A549 (cell line): ENCODE measurements around the gene GTPBP1.

Experiments
- BHLHE40 ChIP-seq: IDR thresholded peaks from 2 replicates; pipeline ENCODE4 v1.6.1; 2012; ENCODE audit warnings: low read depth, low read length, inconsistent platforms
- CTCF ChIP-seq: fragments of >200 bp; sonication (Bioruptor Twin); formaldehyde crosslinking; IDR thresholded peaks from 3 replicates; pipeline ENCODE4 v1.5.1; 2016
- GATA3 ChIP-seq: IDR thresholded peaks from 2 replicates; pipeline ENCODE4 v1.6.1; 2012; ENCODE audit warnings: borderline replicate concordance
- HDAC2 ChIP-seq: fragments of 200-600 bp; sonication (generic); IDR thresholded peaks from 2 replicates; pipeline ENCODE4 v1.6.1; 2016
- HEYL ChIP-seq: fragments of 250-450 bp; sonication (Bioruptor Pico); IDR thresholded peaks from 2 replicates; pipeline ENCODE4 v1.8.0; 2021; ENCODE audit warnings: mild to moderate bottlenecking, moderate library complexity
- MYC ChIP-seq: IDR thresholded peaks from 2 replicates; pipeline ENCODE4 v1.6.1; 2012; ENCODE audit warnings: mild to moderate bottlenecking, inconsistent platforms, low read length, improper control_type of control experiment, borderline replicate concordance
- POLR2A ChIP-seq: IDR thresholded peaks from 2 replicates; pipeline ENCODE4 v1.6.1; 2012; ENCODE audit warnings: mild to moderate bottlenecking, low read length
- REST ChIP-seq: fragments of 200-600 bp; sonication (generic); IDR thresholded peaks from 2 replicates; pipeline ENCODE4 v1.6.1; 2016; ENCODE audit warnings: antibody characterized with exemption, mild to moderate bottlenecking, moderate library complexity
- RFX5 ChIP-seq: fragments of 450-650 bp; IDR thresholded peaks from 2 replicates; pipeline ENCODE4 v1.7.1; 2014; ENCODE audit warnings: antibody characterized with exemption, mild to moderate bottlenecking, moderate library complexity
- SMC3 ChIP-seq: fragments of >200 bp; sonication (Bioruptor Twin); formaldehyde crosslinking; IDR thresholded peaks from 3 replicates; pipeline ENCODE4 v1.6.1; 2018; ENCODE audit warnings: inconsistent platforms
- ZSCAN20 ChIP-seq: fragments of 250-450 bp; sonication (Bioruptor Pico); IDR thresholded peaks from 2 replicates; pipeline ENCODE4 v1.8.0; 2022; ENCODE audit warnings: mild to moderate bottlenecking, moderate library complexity
- TF ChIP-seq, protein P1 (sequence below): IDR thresholded peaks from 2 replicates; pipeline ENCODE4 v1.6.1; 2012

- TF ChIP-seq HEYL (CRISPR knock-in tag) (no peak), POLR2A (no peak), CTCF (no peak), ZSCAN20 (CRISPR knock-in tag) (no peak), MYC (no peak), BHLHE40 (no peak), SMC3 (no peak), HDAC2 (no peak), REST (no peak), RFX5 (no peak), GATA3 (no peak)
- TF ChIP-seq, protein P1, sequence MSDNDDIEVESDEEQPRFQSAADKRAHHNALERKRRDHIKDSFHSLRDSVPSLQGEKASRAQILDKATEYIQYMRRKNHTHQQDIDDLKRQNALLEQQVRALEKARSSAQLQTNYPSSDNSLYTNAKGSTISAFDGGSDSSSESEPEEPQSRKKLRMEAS: no peak
These were observed 8.2 kb upstream of the GTPBP1 start for GRCh38 chr22:38697425-38698089.
